ENCODE results near the gene GUCY2C. TPM values are rescaled to one million over a fixed set of nuclear protein-coding genes. Genes with fewer than 3 reads are reported as not detected.

Gene GUCY2C
- total RNA-seq, 4 donors from 2014 or later, result 25.6 to 176 (median 122) TPM

- Histone ChIP-seq H3K27me3 (no peaks in the 10 kb centered on the region), H3K4me3 (no peak overlapping the region), H3K36me3 (peaks cover 0 to 41% (median 0%) of the 10 kb centered on the region in 3 donors), H3K27ac (no peak overlapping the region), H3K4me1 (no peaks in the 10 kb centered on the region), H3K9me3 (no peaks in the 10 kb centered on the region)
- no peak for DNase-seq
- TF ChIP-seq POLR2A (IDR thresholded peaks at IDR 0.05) (no peak), CTCF (IDR thresholded peaks at IDR 0.05) (no peak)
Observed at GRCh38 chr12:14647028-14647750, 49.2 kb downstream of the GUCY2C start.

- no peak overlapping the region for H3K4me3 ChIP-seq
- H3K36me3 ChIP-seq, result peaks cover 0 to 70% (median 0%) of the 10 kb centered on the region in 3 donors
- TF ChIP-seq POLR2A (IDR thresholded peaks at IDR 0.05), result no peak
- no peak for TF ChIP-seq CTCF (IDR thresholded peaks at IDR 0.05)
- no peaks in the 10 kb centered on the region for H3K4me1 ChIP-seq
- no peak for DNase-seq
- H3K27me3 ChIP-seq, result no peaks in the 10 kb centered on the region
- no peak overlapping the region for H3K27ac ChIP-seq
- H3K9me3 ChIP-seq, result no peaks in the 10 kb centered on the region
Observed at GRCh38 chr12:14643251-14643650, 53.1 kb downstream of the GUCY2C start.

GRCh38 chr12:14638066-14638465, 58.3 kb downstream of the GUCY2C start:
- Histone ChIP-seq H3K4me3 (no peak overlapping the region), H3K27ac (no peak overlapping the region), H3K27me3 (no peaks in the 10 kb centered on the region), H3K4me1 (no peaks in the 10 kb centered on the region), H3K36me3 (peaks cover 0 to 54% (median 0%) of the 10 kb centered on the region in 3 donors), H3K9me3 (no peaks in the 10 kb centered on the region)
- TF ChIP-seq CTCF (IDR thresholded peaks at IDR 0.05) (no peak), POLR2A (IDR thresholded peaks at IDR 0.05) (no peak)
- no peak for DNase-seq

- no peak for DNase-seq
- H3K27ac ChIP-seq, result no peak overlapping the region
- peaks cover 0 to 48% (median 0%) of the 10 kb centered on the region in 3 donors for H3K36me3 ChIP-seq
- no peaks in the 10 kb centered on the region for H3K4me1 ChIP-seq
- H3K4me3 ChIP-seq, result no peak overlapping the region
- TF ChIP-seq CTCF (IDR thresholded peaks at IDR 0.05) (no peak), POLR2A (IDR thresholded peaks at IDR 0.05) (no peak)
- no peaks in the 10 kb centered on the region for H3K27me3 ChIP-seq
- no peaks in the 10 kb centered on the region for H3K9me3 ChIP-seq
Observed at GRCh38 chr12:14635776-14636175, 60.6 kb downstream of the GUCY2C start.

- Histone ChIP-seq H3K36me3 (peaks cover 0 to 25% (median 0%) of the 10 kb centered on the region in 3 donors), H3K27ac (no peak overlapping the region), H3K27me3 (no peaks in the 10 kb centered on the region), H3K4me1 (no peaks in the 10 kb centered on the region), H3K4me3 (no peak overlapping the region), H3K9me3 (no peaks in the 10 kb centered on the region)
- DNase-seq, result no peak
- no peak for TF ChIP-seq POLR2A (IDR thresholded peaks at IDR 0.05)
Observed at GRCh38 chr12:14630793-14631192, 65.6 kb downstream of the GUCY2C start.

GRCh38 chr12:14629832-14630710, 66.3 kb downstream of the GUCY2C start:
- TF ChIP-seq POLR2A (IDR thresholded peaks at IDR 0.05) (no peak), CTCF (IDR thresholded peaks at IDR 0.05) (peak; percentile 62 to 99 (median 96))
- peaks cover 0 to 28% (median 0%) of the 10 kb centered on the region in 3 donors for H3K36me3 ChIP-seq
- peak; percentile 57 to 91 (median 64) for DNase-seq
- no peak overlapping the region for H3K27ac ChIP-seq
- no peaks in the 10 kb centered on the region for H3K27me3 ChIP-seq
- H3K9me3 ChIP-seq, result no peaks in the 10 kb centered on the region
- H3K4me1 ChIP-seq, result no peaks in the 10 kb centered on the region
- H3K4me3 ChIP-seq, result no peak overlapping the region
